Measurements from ENCODE around the gene CHAT.

Gene CHAT

GRCh38 chr10:49596836-49597235 lies 17.0 kb upstream of the CHAT start:
- Histone ChIP-seq H3K4me1 (ENCODE audit: control insufficient read depth in 2 of 2, insufficient read depth in 2 of 2, low read length in 2 of 2) (no peaks in the 10 kb centered on the region), H3K36me3 (ENCODE audit: control insufficient read depth in 2 of 2, insufficient read depth in 2 of 2, low read length in 2 of 2) (no peaks in the 10 kb centered on the region), H3K27me3 (ENCODE audit: control insufficient read depth in 2 of 2, insufficient read depth in 2 of 2, low read length in 2 of 2) (peaks cover 0 to 3% of the 10 kb centered on the region in 2 donors), H3K9me3 (ENCODE audit: control insufficient read depth in 2 of 2, low read length in 2 of 2) (no peaks in the 10 kb centered on the region), H3K9ac (ENCODE audit: low read depth in 1 of 2, low read length in 2 of 2) (no peak overlapping the region), H3K27ac (ENCODE audit: low read depth in 2 of 2, low read length in 2 of 2) (no peak overlapping the region), H3K4me3 (ENCODE audit: low read length in 2 of 2) (no peak overlapping the region)

- Histone ChIP-seq H3K27ac (ENCODE audit: low read depth in 2 of 2, low read length in 2 of 2) (no peak overlapping the region), H3K9ac (ENCODE audit: low read depth in 1 of 2, low read length in 2 of 2) (no peak overlapping the region), H3K9me3 (ENCODE audit: control insufficient read depth in 2 of 2, low read length in 2 of 2) (no peaks in the 10 kb centered on the region), H3K4me1 (ENCODE audit: control insufficient read depth in 2 of 2, insufficient read depth in 2 of 2, low read length in 2 of 2) (no peaks in the 10 kb centered on the region), H3K27me3 (ENCODE audit: control insufficient read depth in 2 of 2, insufficient read depth in 2 of 2, low read length in 2 of 2) (peaks cover 0 to 3% of the 10 kb centered on the region in 2 donors), H3K36me3 (ENCODE audit: control insufficient read depth in 2 of 2, insufficient read depth in 2 of 2, low read length in 2 of 2) (no peaks in the 10 kb centered on the region), H3K4me3 (ENCODE audit: low read length in 2 of 2) (no peak overlapping the region)
Observed at GRCh38 chr10:49597426-49598163, 16.2 kb upstream of the CHAT start.

- Histone ChIP-seq H3K9me3 (ENCODE audit: control insufficient read depth in 2 of 2, low read length in 2 of 2) (no peaks in the 10 kb centered on the region), H3K4me3 (ENCODE audit: low read length in 2 of 2) (no peak overlapping the region), H3K9ac (ENCODE audit: low read depth in 1 of 2, low read length in 2 of 2) (no peak overlapping the region), H3K4me1 (ENCODE audit: control insufficient read depth in 2 of 2, insufficient read depth in 2 of 2, low read length in 2 of 2) (no peaks in the 10 kb centered on the region), H3K36me3 (ENCODE audit: control insufficient read depth in 2 of 2, insufficient read depth in 2 of 2, low read length in 2 of 2) (no peaks in the 10 kb centered on the region), H3K27ac (ENCODE audit: low read depth in 2 of 2, low read length in 2 of 2) (no peak overlapping the region), H3K27me3 (ENCODE audit: control insufficient read depth in 2 of 2, insufficient read depth in 2 of 2, low read length in 2 of 2) (peaks cover 0 to 3% of the 10 kb centered on the region in 2 donors)
Observed at GRCh38 chr10:49598164-49598856, 15.5 kb upstream of the CHAT start.

GRCh38 chr10:49598986-49599385 lies 14.9 kb upstream of the CHAT start:
- peaks cover 0 to 3% of the 10 kb centered on the region in 2 donors for H3K27me3 ChIP-seq (ENCODE audit: control insufficient read depth in 2 of 2, insufficient read depth in 2 of 2, low read length in 2 of 2)
- H3K27ac ChIP-seq (ENCODE audit: low read depth in 2 of 2, low read length in 2 of 2), result no peak overlapping the region
- H3K4me1 ChIP-seq (ENCODE audit: control insufficient read depth in 2 of 2, insufficient read depth in 2 of 2, low read length in 2 of 2), result no peaks in the 10 kb centered on the region
- no peak overlapping the region for H3K4me3 ChIP-seq (ENCODE audit: low read length in 2 of 2)
- H3K9ac ChIP-seq (ENCODE audit: low read depth in 1 of 2, low read length in 2 of 2), result no peak overlapping the region
- H3K36me3 ChIP-seq (ENCODE audit: control insufficient read depth in 2 of 2, insufficient read depth in 2 of 2, low read length in 2 of 2), result no peaks in the 10 kb centered on the region
- no peaks in the 10 kb centered on the region for H3K9me3 ChIP-seq (ENCODE audit: control insufficient read depth in 2 of 2, low read length in 2 of 2)

GRCh38 chr10:49599546-49599945 lies 14.3 kb upstream of the CHAT start:
- H3K9ac ChIP-seq (ENCODE audit: low read depth in 1 of 2, low read length in 2 of 2), result no peak overlapping the region
- H3K36me3 ChIP-seq (ENCODE audit: control insufficient read depth in 2 of 2, insufficient read depth in 2 of 2, low read length in 2 of 2), result no peaks in the 10 kb centered on the region
- H3K27ac ChIP-seq (ENCODE audit: low read depth in 2 of 2, low read length in 2 of 2), result no peak overlapping the region
- peaks cover 0 to 3% of the 10 kb centered on the region in 2 donors for H3K27me3 ChIP-seq (ENCODE audit: control insufficient read depth in 2 of 2, insufficient read depth in 2 of 2, low read length in 2 of 2)
- no peak overlapping the region for H3K4me3 ChIP-seq (ENCODE audit: low read length in 2 of 2)
- H3K9me3 ChIP-seq (ENCODE audit: control insufficient read depth in 2 of 2, low read length in 2 of 2), result no peaks in the 10 kb centered on the region
- H3K4me1 ChIP-seq (ENCODE audit: control insufficient read depth in 2 of 2, insufficient read depth in 2 of 2, low read length in 2 of 2), result no peaks in the 10 kb centered on the region

- H3K4me3 ChIP-seq (ENCODE audit: low read length in 2 of 2), result no peak overlapping the region
- no peaks in the 10 kb centered on the region for H3K36me3 ChIP-seq (ENCODE audit: control insufficient read depth in 2 of 2, insufficient read depth in 2 of 2, low read length in 2 of 2)
- no peak overlapping the region for H3K27ac ChIP-seq (ENCODE audit: low read depth in 2 of 2, low read length in 2 of 2)
- peaks cover 0 to 3% of the 10 kb centered on the region in 2 donors for H3K27me3 ChIP-seq (ENCODE audit: control insufficient read depth in 2 of 2, insufficient read depth in 2 of 2, low read length in 2 of 2)
- no peak overlapping the region for H3K9ac ChIP-seq (ENCODE audit: low read depth in 1 of 2, low read length in 2 of 2)
- H3K4me1 ChIP-seq (ENCODE audit: control insufficient read depth in 2 of 2, insufficient read depth in 2 of 2, low read length in 2 of 2), result no peaks in the 10 kb centered on the region
- no peaks in the 10 kb centered on the region for H3K9me3 ChIP-seq (ENCODE audit: control insufficient read depth in 2 of 2, low read length in 2 of 2)
Observed at GRCh38 chr10:49600046-49600445, 13.8 kb upstream of the CHAT start.

- Histone ChIP-seq H3K4me1 (ENCODE audit: control insufficient read depth in 2 of 2, insufficient read depth in 2 of 2, low read length in 2 of 2) (no peaks in the 10 kb centered on the region), H3K36me3 (ENCODE audit: control insufficient read depth in 2 of 2, insufficient read depth in 2 of 2, low read length in 2 of 2) (no peaks in the 10 kb centered on the region), H3K9me3 (ENCODE audit: control insufficient read depth in 2 of 2, low read length in 2 of 2) (no peaks in the 10 kb centered on the region), H3K27ac (ENCODE audit: low read depth in 2 of 2, low read length in 2 of 2) (no peak overlapping the region), H3K27me3 (ENCODE audit: control insufficient read depth in 2 of 2, insufficient read depth in 2 of 2, low read length in 2 of 2) (no peaks in the 10 kb centered on the region), H3K9ac (ENCODE audit: low read depth in 1 of 2, low read length in 2 of 2) (no peak overlapping the region), H3K4me3 (ENCODE audit: low read length in 2 of 2) (no peak overlapping the region)
Observed at GRCh38 chr10:49600781-49601400, 12.9 kb upstream of the CHAT start.

- H3K27ac ChIP-seq (ENCODE audit: low read depth in 2 of 2, low read length in 2 of 2), result no peak overlapping the region
- H3K36me3 ChIP-seq (ENCODE audit: control insufficient read depth in 2 of 2, insufficient read depth in 2 of 2, low read length in 2 of 2), result no peaks in the 10 kb centered on the region
- H3K27me3 ChIP-seq (ENCODE audit: control insufficient read depth in 2 of 2, insufficient read depth in 2 of 2, low read length in 2 of 2), result no peaks in the 10 kb centered on the region
- H3K9me3 ChIP-seq (ENCODE audit: control insufficient read depth in 2 of 2, low read length in 2 of 2), result no peaks in the 10 kb centered on the region
- H3K9ac ChIP-seq (ENCODE audit: low read depth in 1 of 2, low read length in 2 of 2), result no peak overlapping the region
- no peak overlapping the region for H3K4me3 ChIP-seq (ENCODE audit: low read length in 2 of 2)
- no peaks in the 10 kb centered on the region for H3K4me1 ChIP-seq (ENCODE audit: control insufficient read depth in 2 of 2, insufficient read depth in 2 of 2, low read length in 2 of 2)
Observed at GRCh38 chr10:49601857-49602256, 12.0 kb upstream of the CHAT start.

GRCh38 chr10:49602380-49603023 lies 11.3 kb upstream of the CHAT start:
- H3K9ac ChIP-seq (ENCODE audit: low read depth in 1 of 2, low read length in 2 of 2), result no peak overlapping the region
- H3K4me3 ChIP-seq (ENCODE audit: low read length in 2 of 2), result no peak overlapping the region
- H3K27me3 ChIP-seq (ENCODE audit: control insufficient read depth in 2 of 2, insufficient read depth in 2 of 2, low read length in 2 of 2), result peaks cover 0 to 5% of the 10 kb centered on the region in 2 donors
- H3K36me3 ChIP-seq (ENCODE audit: control insufficient read depth in 2 of 2, insufficient read depth in 2 of 2, low read length in 2 of 2), result no peaks in the 10 kb centered on the region
- H3K9me3 ChIP-seq (ENCODE audit: control insufficient read depth in 2 of 2, low read length in 2 of 2), result no peaks in the 10 kb centered on the region
- no peaks in the 10 kb centered on the region for H3K4me1 ChIP-seq (ENCODE audit: control insufficient read depth in 2 of 2, insufficient read depth in 2 of 2, low read length in 2 of 2)
- no peak overlapping the region for H3K27ac ChIP-seq (ENCODE audit: low read depth in 2 of 2, low read length in 2 of 2)
